GM21576 (cell line): ENCODE results near the gene LZTR1.

Experiments
- ATAC-seq: cut with Tn5 transposase; IDR thresholded peaks from one replicate; pipeline ENCODE4 v1.9.1; 2021; ENCODE audit warnings: mild to moderate bottlenecking, moderate library complexity; ENCODE audit not compliant: unreplicated experiment

LZTR1 gene

GRCh38 chr22:21012446-21013407 is 30.6 kb downstream of the LZTR1 start:
- ATAC-seq: no peak

DNA sequence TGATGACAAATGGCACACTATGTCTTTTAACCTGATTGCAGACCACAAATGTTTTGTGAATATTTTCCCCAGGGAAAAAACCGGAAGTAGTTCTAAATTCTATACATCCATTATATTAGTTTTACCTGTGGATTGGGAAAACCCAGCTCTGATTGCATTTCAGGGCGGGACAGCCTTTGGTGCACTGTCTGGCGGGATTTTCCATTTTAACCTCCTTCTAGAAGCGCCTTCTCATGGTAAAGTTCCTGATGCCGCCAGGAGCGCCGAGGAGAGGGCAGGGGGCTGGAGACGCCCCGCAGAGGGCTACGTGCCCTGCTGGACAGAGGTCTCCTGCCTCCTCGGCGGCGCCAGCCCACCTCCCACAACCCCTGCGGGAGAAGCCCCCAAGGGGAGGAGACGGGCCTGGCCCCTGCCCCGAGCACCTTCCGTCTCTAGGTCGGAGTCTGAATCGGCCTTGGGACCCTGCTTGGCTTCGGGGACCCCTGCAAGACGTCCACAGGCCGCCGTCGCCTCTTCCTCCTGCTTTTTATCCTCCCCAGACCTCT is 31.6 kb downstream of the LZTR1 start:
- ATAC-seq: no peak

DNA sequence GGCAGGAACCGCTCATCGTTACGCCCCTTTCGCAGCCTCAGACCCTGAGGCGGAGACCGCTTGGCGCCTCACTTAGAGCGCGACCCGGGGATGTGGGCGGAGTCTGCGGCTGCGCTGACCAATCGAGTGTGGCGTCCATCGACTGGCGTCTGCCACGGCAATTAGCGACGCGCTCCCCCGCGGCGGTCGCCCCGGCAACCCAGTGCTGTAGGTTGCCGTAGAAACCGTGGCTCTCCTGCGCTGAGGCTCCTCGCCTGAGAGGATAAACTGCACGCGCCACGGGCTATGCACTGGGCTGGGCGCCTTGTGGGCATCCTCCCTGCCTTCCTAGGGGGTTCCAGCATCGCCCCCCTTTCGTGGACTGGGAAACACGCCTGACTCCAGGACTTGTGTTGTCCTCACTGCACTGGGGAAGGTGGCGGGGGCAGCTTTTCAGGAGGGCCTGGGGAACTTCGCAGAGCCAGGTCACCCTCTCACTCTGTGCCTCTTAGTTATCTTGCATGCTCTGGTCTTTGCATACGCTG is 32.2 kb downstream of the LZTR1 start:
- ATAC-seq: peak; percentile 76

DNA sequence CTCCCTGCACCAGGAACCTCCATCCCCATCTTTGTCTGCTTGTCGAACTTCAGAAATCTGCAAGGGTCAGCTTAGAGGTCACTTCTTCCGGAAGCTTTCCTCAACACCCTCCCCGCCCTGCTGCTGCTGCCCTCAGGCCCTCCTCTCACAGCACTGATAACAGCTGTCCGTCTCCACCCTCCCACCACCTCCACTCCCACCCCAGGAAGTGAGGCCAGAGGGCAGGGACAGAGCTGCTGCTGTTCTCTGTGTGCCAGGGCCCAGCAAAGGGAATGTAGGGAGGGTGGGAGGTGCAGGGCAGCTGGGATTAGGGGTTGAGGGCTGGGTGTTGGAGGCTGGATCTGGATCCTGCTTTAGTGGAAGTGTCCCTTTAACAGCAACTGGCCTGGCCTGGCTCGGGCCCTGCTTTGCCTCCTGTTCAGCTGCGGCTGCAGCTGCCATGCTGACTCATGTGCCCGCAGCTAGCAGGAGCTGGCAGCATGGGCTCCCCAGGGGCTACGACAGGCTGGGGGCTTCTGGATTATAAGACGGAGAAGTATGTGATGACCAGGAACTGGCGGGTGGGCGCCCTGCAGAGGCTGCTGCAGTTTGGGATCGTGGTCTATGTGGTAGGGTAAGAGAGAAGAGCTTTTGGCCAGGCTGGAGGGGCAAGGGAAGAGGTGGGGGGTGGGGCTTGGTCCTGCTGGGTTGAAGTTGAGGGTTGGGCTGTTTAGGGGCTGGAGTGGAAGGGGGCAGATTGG is 32.8 kb downstream of the LZTR1 start, which contains the start of gene P2RX6:
P2RX6 (plus strand) TSS at position 440 of the 740 bp plus-strand sequence; CDS start at position 450, 10 bp downstream.
- no peak for ATAC-seq

DNA sequence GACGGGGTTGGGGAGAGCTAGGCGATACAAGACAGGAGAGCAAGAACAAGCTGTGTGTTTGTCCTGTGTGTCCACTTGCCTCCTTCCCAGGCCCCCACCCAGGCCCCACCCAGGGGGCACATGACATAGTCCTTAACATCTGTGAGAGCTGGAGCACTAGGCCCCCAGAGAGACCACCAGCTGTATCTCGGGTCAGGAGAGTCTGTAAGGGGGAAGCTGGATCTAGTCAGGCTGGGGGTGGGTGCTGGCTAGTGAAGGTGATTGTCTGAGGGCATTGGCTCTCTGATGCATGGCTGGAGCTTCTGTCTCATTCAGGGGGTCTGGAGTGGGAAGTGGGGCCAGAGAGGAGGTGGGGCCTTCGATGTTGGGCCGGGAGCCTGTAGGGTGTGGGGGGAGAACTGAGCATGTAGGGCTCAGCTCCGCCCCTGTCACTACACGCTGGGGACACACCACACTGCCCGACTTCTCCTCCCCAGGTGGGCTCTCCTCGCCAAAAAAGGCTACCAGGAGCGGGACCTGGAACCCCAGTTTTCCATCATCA is 33.4 kb downstream of the LZTR1 start:
- no peak for ATAC-seq

DNA sequence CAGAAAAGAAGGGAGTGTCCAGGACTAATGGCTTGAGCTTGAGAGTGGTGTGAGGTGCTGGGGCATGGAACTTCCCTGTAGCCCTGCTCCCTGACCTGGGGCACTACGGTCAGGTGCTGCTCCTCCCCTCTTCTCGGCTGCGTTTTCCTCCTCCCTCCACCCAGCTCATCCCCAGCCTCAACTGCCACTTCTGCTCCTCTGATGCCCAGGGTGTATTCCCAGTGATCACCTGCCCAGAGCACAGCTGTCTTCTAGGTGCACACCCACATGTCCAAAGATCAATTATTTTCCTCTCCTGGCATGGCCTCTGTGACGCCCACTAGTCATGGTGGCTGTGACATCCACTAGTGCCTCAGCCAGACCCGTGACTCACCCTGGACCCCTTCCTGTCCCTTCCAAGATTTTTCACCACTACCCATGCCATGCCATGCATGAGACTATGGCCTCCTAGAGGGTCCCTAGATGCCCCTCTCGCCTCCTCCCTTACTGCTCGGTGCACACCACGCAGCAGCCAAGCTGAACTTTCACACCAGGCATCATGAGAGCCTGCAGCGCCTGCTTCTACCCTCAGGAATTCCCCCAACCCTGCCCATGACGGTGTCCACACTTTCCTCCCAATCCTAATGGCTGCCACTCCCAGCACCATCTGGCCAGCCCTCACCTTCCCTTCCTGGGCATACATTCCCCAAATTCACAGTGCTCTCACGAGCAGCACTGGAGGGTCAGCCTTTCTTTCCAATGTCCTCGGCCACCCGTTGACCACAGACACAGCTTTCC is 34.7 kb downstream of the LZTR1 start:
- no peak for ATAC-seq

DNA sequence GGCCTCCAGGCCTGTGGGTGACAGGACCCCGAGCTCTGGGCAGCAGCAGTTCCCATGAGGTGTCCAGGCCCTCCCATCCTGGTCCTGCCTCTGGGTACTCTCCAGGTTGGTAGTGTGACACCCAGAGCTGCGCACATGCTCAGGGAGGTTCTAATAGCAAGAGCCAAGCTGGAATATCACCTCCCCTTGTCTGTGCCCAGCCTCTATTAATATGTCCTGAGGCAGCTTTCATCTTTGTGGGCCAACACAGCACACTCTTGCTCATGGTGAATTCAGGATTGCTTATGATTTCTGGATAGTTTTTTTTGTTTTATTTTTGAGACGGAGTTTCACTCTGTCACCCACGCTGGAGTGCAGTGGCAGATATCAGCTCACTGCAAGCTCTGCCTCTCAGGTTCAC is 36.2 kb downstream of the LZTR1 start:
- no peak for ATAC-seq

DNA sequence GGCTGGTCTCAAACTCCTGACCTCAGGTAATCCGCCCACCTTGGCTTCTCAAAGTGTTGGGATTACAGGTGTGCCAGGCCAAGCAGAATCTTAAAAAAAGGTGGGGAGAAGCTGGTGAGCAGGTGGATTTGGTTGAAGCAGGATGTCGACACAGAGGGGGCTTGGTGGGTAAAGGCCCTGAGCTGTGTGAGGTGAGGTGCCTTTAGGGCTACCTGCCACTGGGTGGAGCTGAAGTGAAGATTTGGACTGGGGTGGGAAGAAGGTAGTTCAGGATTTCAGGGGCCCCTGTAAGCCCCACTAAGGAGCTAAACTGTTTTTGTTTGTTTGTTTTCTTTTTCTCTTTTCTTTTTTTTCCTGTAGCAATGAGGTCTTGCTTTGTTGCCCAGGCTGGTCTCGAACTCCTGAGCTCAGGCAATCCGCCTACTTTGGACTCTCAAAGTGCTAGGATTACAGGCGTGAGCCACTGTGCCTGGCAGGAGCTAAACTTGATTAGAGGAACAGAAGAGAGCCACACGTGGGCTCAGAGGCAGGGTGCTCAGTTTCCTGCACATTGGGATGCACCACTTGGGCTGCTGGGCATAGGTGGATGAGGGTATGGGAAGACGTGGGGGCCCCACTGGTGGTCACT is 38.8 kb downstream of the LZTR1 start:
- no peak for ATAC-seq

- no peak for ATAC-seq
Measured at GRCh38 chr22:21022507-21022906, 40.4 kb downstream of the LZTR1 start.

DNA sequence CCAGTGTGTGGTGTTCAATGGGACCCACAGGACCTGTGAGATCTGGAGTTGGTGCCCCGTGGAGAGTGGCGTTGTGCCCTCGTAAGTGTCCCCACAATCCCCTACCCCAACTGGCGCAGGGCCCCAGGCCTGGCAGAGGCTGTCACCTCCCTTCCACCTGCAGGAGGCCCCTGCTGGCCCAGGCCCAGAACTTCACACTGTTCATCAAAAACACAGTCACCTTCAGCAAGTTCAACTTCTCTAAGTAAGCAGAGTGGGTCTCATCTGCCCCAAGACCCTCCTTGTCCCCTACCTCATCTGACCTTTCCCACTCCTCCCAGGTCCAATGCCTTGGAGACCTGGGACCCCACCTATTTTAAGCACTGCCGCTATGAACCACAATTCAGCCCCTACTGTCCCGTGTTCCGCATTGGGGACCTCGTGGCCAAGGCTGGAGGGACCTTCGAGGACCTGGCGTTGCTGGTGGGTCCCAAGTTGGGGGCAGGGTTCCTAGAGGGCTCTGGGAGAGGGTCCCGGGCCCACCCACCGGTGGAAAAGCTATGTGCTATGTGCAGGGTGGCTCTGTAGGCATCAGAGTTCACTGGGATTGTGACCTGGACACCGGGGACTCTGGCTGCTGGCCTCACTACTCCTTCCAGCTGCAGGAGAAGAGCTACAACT is 41.0 kb downstream of the LZTR1 start:
- ATAC-seq: no peak

DNA sequence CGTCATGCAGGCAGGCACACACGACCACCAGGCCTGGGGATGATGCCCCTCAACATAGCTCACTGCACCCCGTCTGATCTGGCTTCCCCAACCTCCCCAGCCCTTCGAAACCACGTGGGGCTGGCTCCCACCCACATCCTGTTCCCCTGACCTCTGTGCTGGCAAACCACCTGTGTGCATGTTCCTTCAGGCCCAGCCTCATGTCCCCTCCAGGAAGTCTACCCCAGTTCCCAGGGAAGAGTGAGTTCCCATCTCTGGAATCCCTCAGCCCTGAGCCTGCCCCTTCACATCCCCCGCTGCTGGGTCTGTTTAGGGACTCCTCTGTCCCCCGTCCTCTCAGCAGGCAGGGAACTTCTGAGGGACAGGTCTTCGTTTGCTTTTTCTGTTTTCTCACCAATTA is 43.2 kb downstream of the LZTR1 start:
- ATAC-seq: no peak

DNA sequence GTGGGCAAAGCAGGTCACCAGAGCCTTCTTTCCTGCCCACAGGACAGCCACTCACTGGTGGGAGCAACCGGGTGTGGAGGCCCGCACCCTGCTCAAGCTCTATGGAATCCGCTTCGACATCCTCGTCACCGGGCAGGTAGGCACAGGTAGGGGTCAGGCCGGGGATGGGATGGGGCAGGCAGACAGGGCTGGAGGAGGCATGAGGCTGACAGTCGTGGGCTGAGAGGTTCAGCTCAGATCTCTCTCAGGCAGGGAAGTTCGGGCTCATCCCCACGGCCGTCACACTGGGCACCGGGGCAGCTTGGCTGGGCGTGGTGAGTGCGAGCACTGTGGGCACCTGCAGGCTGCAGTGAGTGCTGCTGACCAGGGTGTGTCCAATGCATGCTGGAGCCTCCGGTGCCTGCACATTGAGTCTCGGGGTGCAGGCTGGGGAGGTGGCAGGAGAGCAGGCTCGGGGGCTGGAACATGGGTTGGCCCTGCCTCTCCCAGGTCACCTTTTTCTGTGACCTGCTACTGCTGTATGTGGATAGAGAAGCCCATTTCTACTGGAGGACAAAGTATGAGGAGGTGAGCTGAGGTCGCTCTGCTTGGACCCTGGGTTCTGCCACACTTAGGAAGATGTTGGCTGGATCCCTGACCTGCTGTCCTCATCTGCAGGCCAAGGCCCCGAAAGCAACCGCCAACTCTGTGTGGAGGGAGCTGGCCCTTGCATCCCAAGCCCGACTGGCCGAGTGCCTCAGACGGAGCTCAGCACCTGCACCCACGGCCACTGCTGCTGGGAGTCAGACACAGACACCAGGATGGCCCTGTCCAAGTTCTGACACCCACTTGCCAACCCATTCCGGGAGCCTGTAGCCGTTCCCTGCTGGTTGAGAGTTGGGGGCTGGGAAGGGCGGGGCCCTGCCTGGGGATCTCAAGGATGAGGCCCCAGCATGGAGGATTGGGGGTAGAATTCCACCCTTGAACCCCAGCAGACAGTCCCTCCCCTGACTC is 44.0 kb downstream of the LZTR1 start:
- no peak for ATAC-seq

DNA sequence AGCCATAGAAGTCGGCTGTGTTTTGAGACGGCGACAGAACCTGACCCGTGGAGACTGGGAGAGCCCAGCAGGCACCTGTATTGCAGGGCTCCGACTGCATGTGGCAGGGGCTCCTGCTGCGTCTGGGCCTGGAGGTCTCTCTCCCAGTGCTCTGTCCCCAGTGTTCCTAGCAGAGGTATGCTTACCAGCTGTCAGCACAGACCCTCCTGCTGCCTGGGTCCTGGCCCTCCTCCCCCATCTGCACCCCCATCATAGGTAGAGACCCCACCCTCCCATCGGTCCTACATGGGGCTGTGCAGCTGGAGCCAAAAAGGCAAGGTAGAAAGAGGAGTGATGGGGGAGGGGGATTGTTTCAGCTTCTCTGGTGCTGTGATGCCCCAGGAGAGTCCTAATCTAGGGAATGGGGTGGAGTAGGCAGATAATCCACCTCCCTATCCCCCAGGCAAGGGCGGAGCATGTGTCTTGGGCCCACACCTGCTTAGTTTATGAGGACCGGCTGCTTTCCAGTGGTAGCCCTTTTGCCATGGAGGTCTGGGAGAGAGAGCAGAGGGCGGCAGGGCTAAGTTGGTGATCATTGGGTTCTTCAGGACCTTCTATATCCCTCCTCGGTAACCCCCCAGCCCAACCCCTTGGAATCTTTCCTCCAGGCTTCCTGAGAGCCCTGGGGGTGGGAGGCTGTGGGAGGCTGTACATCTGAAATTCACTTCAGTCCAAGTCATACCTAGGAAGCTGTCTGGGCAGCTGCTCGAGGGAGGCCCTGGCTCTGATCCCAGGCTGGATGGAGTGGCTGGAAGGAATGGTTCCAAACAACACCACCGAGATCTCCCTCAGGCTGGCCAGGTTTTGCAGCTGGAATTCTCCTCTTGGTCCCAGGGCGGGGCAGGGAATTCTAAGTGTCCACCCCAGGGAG is 44.9 kb downstream of the LZTR1 start:
- no peak for ATAC-seq

- ATAC-seq: no peak
Measured at GRCh38 chr22:21028277-21029251, 46.5 kb downstream of the LZTR1 start.

GRCh38 chr22:21029486-21030025 is 47.5 kb downstream of the LZTR1 start:
- no peak for ATAC-seq

DNA sequence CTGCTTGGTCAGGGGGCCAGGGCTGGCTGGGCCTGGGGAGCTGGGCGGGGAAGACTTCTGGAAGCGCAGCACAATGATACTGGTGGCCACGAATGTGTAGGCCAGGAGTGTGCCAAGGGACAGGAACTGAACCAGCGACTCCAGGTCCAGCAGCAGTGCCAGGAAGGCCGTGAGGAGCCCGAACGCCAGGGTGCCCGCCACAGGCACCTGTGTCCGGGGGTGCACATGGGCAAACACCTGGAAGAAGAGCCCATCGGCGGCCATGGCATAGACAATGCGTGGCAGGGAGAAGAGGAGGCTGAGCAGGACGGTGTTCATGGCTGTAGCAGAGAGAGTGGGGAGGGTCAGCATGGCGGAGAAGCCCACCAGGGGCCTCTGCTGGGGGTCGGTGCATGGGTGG is 47.9 kb downstream of the LZTR1 start:
- ATAC-seq: no peak
